Measurements from ENCODE around the gene TPRX1.
A peak's percentile ranks its signal among the peaks of the same experiment; 100 is the strongest.
"Not testable (repeated sequence)": the region's sequence is repeated elsewhere in the genome, so short reads cannot be mapped to it uniquely, and the experiment has no call there.

Gene TPRX1

GRCh38 chr19:47766359-47766620, 38.1 kb downstream of the TPRX1 start:
- DNase-seq = no peak

- peak; percentile 80 for DNase-seq
Observed at GRCh38 chr19:47765523-47766358, 38.6 kb downstream of the TPRX1 start.

DNA sequence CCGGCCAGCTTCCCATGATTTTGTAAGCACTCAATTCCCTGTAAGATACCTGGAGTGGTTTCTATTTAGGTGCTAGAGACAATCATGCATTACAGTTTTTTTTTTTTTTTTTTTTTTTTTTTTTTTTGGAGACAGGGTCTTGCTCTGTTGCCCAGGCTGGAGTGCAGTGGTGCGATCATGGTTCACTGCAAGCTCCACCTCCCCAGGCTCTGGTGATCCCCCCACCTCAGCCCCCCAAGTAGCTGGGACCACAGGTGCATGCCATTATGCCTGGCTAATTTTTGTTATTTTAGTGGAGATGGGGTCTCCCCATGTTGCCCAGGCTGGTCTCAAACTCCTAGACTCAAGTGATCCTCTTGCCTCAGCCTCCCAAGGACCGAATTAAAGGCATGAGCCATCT, 39.6 kb downstream of the TPRX1 start:
- not testable (repeated sequence) for DNase-seq

- no peak for DNase-seq
Observed at GRCh38 chr19:47762615-47763308, 41.6 kb downstream of the TPRX1 start.

GRCh38 chr19:47762151-47762550, 42.2 kb downstream of the TPRX1 start:
- no peak for DNase-seq

DNA sequence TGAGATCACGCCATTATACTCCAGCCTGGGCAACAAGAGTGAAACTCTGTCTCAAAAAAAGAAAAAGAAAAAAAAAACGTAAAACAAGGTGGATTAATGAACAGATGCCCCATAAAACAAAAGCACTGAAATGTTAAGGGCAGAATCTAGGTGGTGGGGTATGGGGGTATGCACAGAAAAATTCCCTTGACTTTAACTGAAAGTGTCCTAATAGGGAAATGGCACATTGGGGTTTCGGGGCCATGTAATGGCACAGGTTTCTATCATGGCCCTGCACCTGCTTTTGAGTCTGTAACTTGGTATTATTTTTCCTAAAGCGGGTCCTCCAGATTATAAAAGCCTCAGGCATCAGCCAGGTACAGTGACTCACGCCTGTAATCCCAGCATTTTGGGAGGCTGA, 42.8 kb downstream of the TPRX1 start:
- DNase-seq = no peak

DNA sequence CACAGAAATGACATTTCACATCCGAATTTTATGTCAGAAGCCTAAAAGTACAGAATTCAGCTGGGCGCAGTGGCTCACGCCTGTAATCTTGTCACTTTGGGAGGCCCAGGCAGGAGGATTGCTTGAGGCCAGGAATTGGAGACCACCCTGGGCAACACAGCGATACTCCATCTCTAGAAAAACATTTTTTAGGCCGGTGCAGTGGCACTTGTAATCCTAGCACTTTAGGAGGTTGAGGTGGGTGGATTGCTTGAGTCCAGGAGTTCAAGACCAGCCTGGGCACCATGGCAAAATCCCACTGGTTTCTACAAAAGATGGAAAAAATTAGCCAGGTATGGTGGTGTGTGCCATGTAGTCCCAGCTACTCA, 43.7 kb downstream of the TPRX1 start:
- DNase-seq = no peak

GRCh38 chr19:47758443-47758804, 45.9 kb downstream of the TPRX1 start:
- DNase-seq = no peak

DNA sequence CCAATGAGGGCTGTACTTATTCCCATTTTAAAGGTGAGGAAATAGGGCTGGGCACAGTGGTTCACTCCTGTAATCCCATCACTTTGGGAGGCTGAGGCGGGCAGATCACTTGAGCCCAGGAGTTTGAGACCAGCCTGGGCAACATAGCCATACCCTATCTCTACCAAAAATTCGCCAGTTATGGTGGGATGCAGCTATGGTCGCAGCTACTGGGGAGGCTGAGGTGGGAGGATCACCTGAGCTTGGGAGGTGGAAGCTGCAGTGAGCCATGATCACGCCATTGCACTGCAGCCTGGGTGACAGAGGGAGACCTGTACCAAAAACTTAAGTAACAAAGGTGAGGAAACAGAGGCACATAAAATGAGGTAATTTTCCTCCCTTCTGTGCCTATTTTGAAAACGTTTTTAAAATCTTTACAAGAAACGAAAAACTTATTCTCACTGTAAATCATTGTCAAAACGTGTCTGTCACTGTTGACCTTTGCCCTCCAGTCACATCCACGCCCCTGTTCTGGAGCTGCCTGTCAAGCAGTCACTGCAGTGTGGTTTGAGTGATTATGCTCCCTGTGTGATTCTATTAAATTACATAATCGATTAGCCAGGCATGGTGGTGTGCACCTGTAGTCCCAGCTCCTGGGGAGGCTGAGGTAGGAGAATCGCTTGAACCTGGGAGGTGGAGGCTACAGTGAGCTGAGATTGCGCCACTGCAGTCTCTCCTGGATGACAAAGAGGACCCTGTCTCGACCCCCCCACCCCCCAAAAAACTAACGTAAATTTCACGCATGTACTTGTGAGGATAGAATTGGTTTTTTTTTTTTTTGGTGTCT, 46.5 kb downstream of the TPRX1 start:
- no peak for DNase-seq

DNA sequence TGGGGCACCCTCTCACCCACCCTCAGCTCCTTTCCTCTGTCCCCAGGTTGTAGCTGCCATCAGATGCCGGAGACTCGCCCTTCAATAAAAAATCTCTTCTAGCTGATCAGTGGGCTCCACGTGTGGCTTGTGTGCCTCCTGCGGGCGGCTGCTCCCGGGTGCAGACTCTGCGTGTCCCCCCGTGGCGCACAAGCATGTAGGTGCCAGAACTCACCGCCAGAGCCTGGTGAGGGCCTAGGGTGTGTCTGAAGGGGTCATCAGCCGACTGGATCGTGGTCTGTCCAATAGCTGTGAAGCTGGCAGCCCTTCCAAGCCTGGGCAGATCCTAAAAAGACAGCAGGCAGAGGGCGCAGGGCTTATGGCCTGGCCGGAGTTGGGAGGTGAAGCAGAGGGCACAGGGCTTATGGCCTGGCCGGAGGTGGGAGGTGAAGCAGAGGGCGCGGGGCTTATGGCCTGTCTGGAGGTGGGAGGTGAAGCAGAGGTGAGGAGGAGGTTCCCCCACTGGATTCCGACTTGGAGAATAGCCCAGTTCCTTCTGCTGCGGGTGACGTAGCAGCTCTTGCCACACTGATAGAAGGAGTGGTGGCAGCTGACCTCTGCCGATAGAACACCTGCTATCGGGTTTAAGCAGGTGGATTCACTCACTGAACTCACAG, 47.3 kb downstream of the TPRX1 start:
- DNase-seq = no peak

- no peak for DNase-seq
Observed at GRCh38 chr19:47756627-47756929, 47.8 kb downstream of the TPRX1 start.

DNA sequence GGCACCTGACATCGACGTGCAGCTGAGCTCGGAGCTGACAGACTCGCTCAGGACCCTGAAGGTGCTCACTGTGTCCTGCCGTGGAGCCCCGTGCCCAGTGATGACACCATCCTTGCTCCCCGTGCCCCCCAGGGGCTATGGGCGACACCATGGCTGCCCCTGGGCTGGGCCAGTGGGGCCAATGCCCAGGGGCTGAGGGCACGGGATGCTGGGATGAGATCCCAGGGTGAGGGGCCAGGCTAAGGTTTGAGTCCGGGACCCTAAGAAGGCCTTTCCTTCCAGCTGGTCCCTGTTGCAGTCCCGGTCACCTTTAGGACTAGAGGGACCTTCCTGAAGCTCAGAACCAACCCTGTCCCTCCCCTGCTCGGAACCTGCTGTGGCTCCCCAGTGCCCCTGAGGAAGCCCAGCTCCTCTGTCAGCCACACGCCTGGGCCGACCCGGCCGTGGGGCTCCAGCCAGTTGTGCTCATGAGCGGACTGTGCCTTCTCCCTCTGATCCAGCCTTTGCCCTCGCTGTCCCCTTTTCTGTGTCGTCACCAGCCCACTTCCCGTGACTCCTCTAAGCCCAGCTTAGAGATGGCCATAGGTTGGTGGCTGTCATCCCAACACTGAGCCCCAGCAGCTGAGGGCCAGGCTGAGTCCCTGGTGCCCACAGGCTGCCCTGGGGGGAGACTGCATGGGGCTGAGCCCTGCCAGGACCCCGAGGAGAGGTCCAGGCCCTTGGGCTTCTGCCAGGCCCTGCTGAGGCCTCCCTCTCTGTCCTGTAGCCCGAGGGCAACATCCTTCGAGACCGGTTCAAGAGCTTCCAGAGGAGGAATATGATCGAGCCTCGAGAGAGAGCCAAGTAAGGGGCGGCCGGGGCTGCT, 48.4 kb downstream of the TPRX1 start:
- no peak for DNase-seq

- no peak for DNase-seq
Observed at GRCh38 chr19:47755065-47755761, 49.1 kb downstream of the TPRX1 start.

- DNase-seq = no peak
Observed at GRCh38 chr19:47754206-47755064, 49.9 kb downstream of the TPRX1 start.

- DNase-seq = no peak
Observed at GRCh38 chr19:47752440-47753211, 51.7 kb downstream of the TPRX1 start.

Data from right forelimb (tissue), 1 donor.